Sigmoid colon (tissue), 7 donors: Measurements from ENCODE around the gene DPF3. TPM values are rescaled to one million over a fixed set of nuclear protein-coding genes. Genes with fewer than 3 reads are reported as not detected.

Source experiments
- DNase-seq: peaks from one replicate; pipeline ENCODE4 v3.0.0-alpha.2; 2019
- H3K27ac ChIP-seq, 4 donors: fragments of 200-600 bp; sonication (generic); one replicate each; pipeline ENCODE4 v1.5.1; 2016 to 2019; ENCODE audit warnings: mild to moderate bottlenecking in 1 of 4
- H3K27me3 ChIP-seq, 3 donors: fragments of 200-600 bp; sonication (generic); one replicate each; pipeline ENCODE4 v1.5.1; 2019; ENCODE audit warnings: mild to moderate bottlenecking in 1 of 3
- H3K36me3 ChIP-seq, 4 donors: fragments of 200-600 bp; sonication (generic); one replicate each; pipeline ENCODE4 v1.5.1; 2016 to 2019
- H3K4me1 ChIP-seq, 4 donors: fragments of 200-600 bp; sonication (generic); one replicate each; pipeline ENCODE4 v1.5.1; 2017 to 2019
- H3K4me3 ChIP-seq, 4 donors: fragments of 200-600 bp; sonication (generic); one replicate each; pipeline ENCODE4 v1.5.1; 2017 to 2019; ENCODE audit warnings: mild to moderate bottlenecking in 2 of 4, moderate library complexity in 1 of 4
- H3K9me3 ChIP-seq, 4 donors: fragments of 200-600 bp in 3 of 4; sonication (generic) in 3 of 4; one replicate each; pipeline versions ENCODE4 v1.5.1 to v1.6.1; 2013 to 2019
- CTCF ChIP-seq, 4 experiments: fragments of 450-650 bp in 3 of 4; fragments of 200-600 bp in 1 of 4; IDR thresholded peaks; one replicate each; pipeline ENCODE4 v1.5.1; 2016 to 2019; ENCODE audit warnings: antibody characterized with exemption in 4 of 4, mild to moderate bottlenecking in 3 of 4, moderate library complexity in 2 of 4
- EP300 ChIP-seq, 4 donors: sonication (generic); formaldehyde crosslinking; IDR thresholded peaks; one replicate each; pipeline ENCODE4 v1.6.1; 2017; ENCODE audit warnings: antibody characterized with exemption in 4 of 4
- POLR2A ChIP-seq, 2 donors: fragments of 450-650 bp; IDR thresholded peaks; one replicate each; pipeline ENCODE4 v1.6.1; 2016; ENCODE audit warnings: antibody characterized with exemption in 2 of 2, mild to moderate bottlenecking in 2 of 2, moderate library complexity in 2 of 2
- POLR2AphosphoS5 ChIP-seq, 4 donors: sonication (generic); formaldehyde crosslinking; IDR thresholded peaks; one replicate each; pipeline ENCODE4 v1.6.1; 2017; ENCODE audit warnings: antibody characterized with exemption in 4 of 4
- WGBS, 2 donors: extraction: QIAGEN DNeasy Blood & Tissue Kit; methylation state at CpG; one replicate each; pipeline ENCODE4 v1.1.7; 2013; 5-methylcytosine and 5-hydroxymethylcytosine counted together
- intact Hi-C: fragments of 100-400 bp; cut with DNase I; formaldehyde crosslinking; loops from one replicate; pipeline ENCODE4 v1.15.1; 2023
- polyA plus RNA-seq, 3 donors: library from polyadenylated mRNA; stranded (reverse); fragments of 200-250 nt; gene quantifications; one replicate each; pipeline ENCODE4 v1.2.3, GENCODE V29; 2013
- total RNA-seq, 4 donors: library from RNA; depleted of rRNA; stranded (reverse); fragments of >200 nt; gene quantifications; one replicate each; pipeline ENCODE4 v1.1.0, GENCODE V29; 2016
- donor health status: healthy with polysubstance abuse.
- donor health status: Bipolar disorder and iron deficiency.
- donor health status: healthy.

DPF3 gene
- total and polyA plus RNA-seq, 7 donors: 0.28 to 4.5 (median 2.3) TPM

DNA sequence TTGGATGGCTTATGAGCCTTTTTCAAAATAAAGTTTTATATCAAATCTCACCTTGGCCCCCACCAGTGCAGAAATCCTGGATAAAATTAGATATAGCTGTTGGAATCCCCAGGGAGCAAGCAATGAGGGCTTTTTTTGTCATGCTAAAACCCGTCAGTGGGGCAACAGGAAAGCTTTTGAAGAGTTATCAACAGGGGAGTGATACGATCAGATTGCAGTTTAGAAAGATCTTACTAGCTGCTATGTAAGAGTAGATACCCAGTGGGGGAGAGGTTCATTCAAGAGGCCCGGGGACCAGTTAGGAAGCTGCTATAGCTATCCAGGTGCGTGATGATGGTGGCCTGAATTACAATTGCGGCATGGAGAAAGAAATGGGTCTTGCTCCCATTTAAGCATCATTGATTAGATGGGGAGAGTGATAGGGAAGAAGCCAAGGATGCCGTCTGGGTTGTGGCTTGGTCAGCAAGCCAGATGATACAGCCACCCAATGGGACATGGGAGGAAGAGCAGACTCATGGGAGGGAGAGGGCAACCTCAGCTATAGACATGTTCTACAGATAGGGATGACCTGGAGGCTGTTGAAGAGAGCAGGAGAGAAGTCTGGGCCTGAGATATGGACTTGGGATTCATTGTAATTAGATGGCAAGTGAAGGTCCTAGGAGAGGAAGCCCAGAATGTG is 272.4 kb downstream of the DPF3 start:
- H3K27me3 ChIP-seq: no peaks in the 10 kb centered on the region
- TF ChIP-seq CTCF (IDR thresholded peaks at IDR 0.05) (no peak), POLR2AphosphoS5 (IDR thresholded peaks at IDR 0.05) (no peak), POLR2A (IDR thresholded peaks at IDR 0.05) (no peak)
- no peak for DNase-seq

DNA sequence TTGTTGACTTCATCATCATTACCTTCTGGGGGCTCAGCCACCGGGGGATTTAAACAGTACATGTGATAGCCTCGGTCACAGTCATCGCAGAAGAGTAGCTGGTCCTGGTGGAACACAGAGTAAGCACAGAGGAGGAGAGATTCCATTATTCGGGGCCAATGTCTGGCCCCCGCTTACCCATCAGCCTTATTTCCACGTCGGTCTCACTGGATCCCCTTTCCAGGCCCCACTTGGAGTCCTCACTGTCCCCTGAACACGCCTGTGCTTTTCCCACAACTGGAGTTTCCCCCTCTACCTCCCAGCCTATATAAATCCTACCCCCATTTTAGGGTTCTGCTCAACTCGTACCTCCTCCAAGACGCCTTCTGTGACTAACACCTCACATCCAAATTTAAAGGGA is 274.0 kb downstream of the DPF3 start:
- Histone ChIP-seq H3K9me3 (no peaks in the 10 kb centered on the region), H3K36me3 (no peaks in the 10 kb centered on the region), H3K4me3 (no peak overlapping the region), H3K27me3 (no peaks in the 10 kb centered on the region), H3K4me1 (peaks cover 0 to 22% (median 8%) of the 10 kb centered on the region in 4 donors), H3K27ac (no peak overlapping the region)
- TF ChIP-seq POLR2A (IDR thresholded peaks at IDR 0.05) (no peak), POLR2AphosphoS5 (IDR thresholded peaks at IDR 0.05) (no peak), CTCF (IDR thresholded peaks at IDR 0.05) (no peak), EP300 (IDR thresholded peaks at IDR 0.05) (no peak)
- 95 to 96% methylated on average over 10 of the region's 10 CpGs for WGBS, 2 donors
- DNase-seq: no peak
- intact Hi-C loops: no loop called here

More for the DNA sequence above, 272.4 kb downstream of the DPF3 start:
- intact Hi-C loops: no loop called here
- H3K4me1 ChIP-seq: peaks cover 0 to 13% (median 5%) of the 10 kb centered on the region in 4 donors
- no peaks in the 10 kb centered on the region for H3K9me3 ChIP-seq
- WGBS, 2 donors: 79 to 92% methylated on average over 6 of the region's 6 CpGs
- H3K36me3 ChIP-seq: no peaks in the 10 kb centered on the region
- H3K27ac ChIP-seq: no peak overlapping the region
- H3K4me3 ChIP-seq: no peak overlapping the region

DNA sequence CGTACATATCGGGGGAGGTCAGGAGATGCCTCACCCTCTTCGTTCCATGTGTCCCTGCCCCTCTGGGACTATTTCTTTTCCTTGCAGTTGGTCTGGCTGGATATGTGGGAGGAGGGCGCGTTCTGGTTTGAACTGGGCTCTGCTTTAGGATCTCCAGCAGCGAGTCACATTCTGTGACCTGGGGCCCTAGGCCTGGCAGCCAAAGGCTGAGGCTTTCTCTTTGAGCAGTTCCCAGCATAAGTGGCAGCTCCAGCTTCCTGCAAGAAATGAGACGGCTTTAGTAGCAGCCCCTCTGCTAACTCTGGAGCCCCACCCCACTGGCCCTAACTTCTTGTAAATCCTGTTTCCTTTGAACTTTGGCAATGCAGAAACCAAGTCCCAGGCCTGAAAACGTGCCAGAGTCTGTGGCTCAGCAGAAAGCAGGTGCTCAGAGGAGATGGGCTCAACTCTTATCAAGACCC is 274.8 kb downstream of the DPF3 start:
- TF ChIP-seq POLR2AphosphoS5 (IDR thresholded peaks at IDR 0.05) (no peak), POLR2A (IDR thresholded peaks at IDR 0.05) (no peak), EP300 (IDR thresholded peaks at IDR 0.05) (no peak), CTCF (IDR thresholded peaks at IDR 0.05) (no peak)
- no peaks in the 10 kb centered on the region for H3K36me3 ChIP-seq
- H3K4me3 ChIP-seq: no peak overlapping the region
- 86 to 87% methylated on average over 8 of the region's 8 CpGs for WGBS, 2 donors
- intact Hi-C loops: no loop called here
- H3K27ac ChIP-seq: no peak overlapping the region
- DNase-seq: no peak
- no peaks in the 10 kb centered on the region for H3K27me3 ChIP-seq
- no peaks in the 10 kb centered on the region for H3K9me3 ChIP-seq
- peaks cover 0 to 22% (median 8%) of the 10 kb centered on the region in 4 donors for H3K4me1 ChIP-seq

GRCh38 chr14:72618424-72618823 is 275.5 kb downstream of the DPF3 start:
- Histone ChIP-seq H3K4me3 (no peak overlapping the region), H3K36me3 (no peaks in the 10 kb centered on the region), H3K9me3 (no peaks in the 10 kb centered on the region), H3K27ac (peak overlapping the region in 1 of 4 donors; percentile 27), H3K27me3 (no peaks in the 10 kb centered on the region), H3K4me1 (peaks cover 0 to 22% (median 8%) of the 10 kb centered on the region in 4 donors)
- intact Hi-C loops: no loop called here
- 95% methylated on average over 7 of the region's 7 CpGs for WGBS, 2 donors
- TF ChIP-seq CTCF (IDR thresholded peaks at IDR 0.05): no peak
- no peak for TF ChIP-seq POLR2AphosphoS5 (IDR thresholded peaks at IDR 0.05)
- no peak for TF ChIP-seq EP300 (IDR thresholded peaks at IDR 0.05)
- no peak for TF ChIP-seq POLR2A (IDR thresholded peaks at IDR 0.05)
- DNase-seq: no peak
